GM10266 (cell line): ENCODE results near the gene SLC29A3.
"Not testable (repeated sequence)": the region's sequence is repeated elsewhere in the genome, so short reads cannot be mapped to it uniquely, and the experiment has no call there.

Experiments used
- DNase-seq: peaks from one replicate; pipeline ENCODE4 v3.0.0; 2012; ENCODE audit errors: extremely low spot score
- TF ChIP-seq, protein P1 (sequence below): IDR thresholded peaks from 2 replicates; pipeline ENCODE4 v1.5.1; 2012; ENCODE audit warnings: mild to moderate bottlenecking, low read depth; ENCODE audit not compliant: control insufficient read depth, insufficient read depth; ENCODE audit errors: missing control alignments

Gene SLC29A3

DNA sequence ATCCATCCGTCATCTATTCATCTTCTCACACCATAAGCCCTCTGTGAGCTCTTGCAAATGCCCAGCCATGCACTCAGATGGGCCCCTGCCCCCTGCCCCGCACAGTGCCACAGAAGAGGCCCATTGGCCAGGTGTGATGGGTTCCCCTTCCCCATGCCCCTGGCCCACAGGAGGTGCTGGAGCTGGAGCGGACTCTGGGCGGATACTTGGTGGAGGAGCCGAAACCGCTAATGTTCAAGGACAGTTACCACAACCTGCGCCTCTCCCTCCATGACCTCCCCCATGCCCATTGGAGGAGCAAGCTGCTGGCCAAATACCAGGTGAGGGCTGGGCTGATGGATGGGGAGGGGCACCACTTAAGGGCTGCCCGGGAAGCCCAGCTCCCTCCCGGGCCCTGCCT is 23.4 kb upstream of the SLC29A3 start:
- TF ChIP-seq, protein P1, sequence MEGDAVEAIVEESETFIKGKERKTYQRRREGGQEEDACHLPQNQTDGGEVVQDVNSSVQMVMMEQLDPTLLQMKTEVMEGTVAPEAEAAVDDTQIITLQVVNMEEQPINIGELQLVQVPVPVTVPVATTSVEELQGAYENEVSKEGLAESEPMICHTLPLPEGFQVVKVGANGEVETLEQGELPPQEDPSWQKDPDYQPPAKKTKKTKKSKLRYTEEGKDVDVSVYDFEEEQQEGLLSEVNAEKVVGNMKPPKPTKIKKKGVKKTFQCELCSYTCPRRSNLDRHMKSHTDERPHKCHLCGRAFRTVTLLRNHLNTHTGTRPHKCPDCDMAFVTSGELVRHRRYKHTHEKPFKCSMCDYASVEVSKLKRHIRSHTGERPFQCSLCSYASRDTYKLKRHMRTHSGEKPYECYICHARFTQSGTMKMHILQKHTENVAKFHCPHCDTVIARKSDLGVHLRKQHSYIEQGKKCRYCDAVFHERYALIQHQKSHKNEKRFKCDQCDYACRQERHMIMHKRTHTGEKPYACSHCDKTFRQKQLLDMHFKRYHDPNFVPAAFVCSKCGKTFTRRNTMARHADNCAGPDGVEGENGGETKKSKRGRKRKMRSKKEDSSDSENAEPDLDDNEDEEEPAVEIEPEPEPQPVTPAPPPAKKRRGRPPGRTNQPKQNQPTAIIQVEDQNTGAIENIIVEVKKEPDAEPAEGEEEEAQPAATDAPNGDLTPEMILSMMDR: no peak
- no peak for DNase-seq

DNA sequence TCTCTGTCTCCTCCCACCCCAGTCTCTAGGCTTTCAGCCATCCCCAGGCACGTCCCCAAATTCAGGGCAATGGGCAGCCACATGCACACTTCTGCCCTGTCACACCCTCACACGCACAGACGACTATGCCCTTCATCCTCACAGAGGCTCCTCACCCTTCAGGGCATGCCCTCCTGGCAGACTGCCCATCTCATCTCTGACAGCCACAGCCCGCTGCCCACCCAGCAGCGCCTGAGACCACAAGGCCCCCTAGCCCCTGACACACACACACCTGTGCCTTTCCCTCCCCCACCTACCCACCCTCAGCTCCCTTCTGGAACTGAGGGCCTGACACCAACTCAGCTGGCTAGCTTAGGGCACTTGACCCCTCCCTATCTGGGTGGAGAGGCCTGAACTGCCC is 23.0 kb upstream of the SLC29A3 start:
- TF ChIP-seq, protein P1: no peak
- no peak for DNase-seq

DNA sequence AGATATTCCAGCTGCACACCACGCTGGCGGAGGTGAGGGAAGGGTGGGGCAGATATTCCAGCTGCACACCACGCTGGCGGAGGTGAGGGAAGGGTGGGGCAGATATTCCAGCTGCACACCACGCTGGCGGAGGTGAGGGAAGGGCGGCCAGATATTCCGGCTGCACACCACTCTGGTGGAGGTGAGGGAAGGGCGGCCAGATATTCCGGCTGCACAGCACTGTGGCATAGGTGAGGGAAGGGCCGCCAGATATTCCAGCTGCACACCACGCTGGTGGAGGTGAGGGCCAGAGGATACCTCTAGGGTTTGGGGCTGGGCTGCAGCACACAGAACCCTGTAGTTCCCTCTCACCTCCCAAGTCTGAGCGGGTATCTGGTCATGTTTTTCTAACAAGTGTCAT is 22.2 kb upstream of the SLC29A3 start:
- DNase-seq: not testable (repeated sequence)

DNA sequence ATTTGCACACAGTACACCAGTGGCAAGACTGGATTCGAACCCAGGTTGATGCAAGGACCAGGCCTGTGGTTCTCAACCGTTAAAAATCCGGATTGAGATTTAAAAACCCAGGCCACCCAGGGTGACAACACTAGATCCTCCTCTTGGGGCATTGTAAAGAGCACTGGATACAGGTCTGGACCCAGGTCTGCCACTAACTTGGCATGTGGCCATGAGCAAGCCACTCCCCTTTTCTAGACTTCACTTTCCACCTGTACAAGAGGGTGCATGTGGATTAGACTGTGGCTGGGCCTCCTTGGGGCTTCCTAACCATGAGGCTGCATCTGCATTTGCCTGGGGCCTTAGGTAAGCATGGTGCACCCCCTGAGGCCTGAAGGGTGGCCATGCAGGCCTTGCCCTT is 21.7 kb upstream of the SLC29A3 start:
- TF ChIP-seq, protein P1: no peak
- DNase-seq: no peak

DNA sequence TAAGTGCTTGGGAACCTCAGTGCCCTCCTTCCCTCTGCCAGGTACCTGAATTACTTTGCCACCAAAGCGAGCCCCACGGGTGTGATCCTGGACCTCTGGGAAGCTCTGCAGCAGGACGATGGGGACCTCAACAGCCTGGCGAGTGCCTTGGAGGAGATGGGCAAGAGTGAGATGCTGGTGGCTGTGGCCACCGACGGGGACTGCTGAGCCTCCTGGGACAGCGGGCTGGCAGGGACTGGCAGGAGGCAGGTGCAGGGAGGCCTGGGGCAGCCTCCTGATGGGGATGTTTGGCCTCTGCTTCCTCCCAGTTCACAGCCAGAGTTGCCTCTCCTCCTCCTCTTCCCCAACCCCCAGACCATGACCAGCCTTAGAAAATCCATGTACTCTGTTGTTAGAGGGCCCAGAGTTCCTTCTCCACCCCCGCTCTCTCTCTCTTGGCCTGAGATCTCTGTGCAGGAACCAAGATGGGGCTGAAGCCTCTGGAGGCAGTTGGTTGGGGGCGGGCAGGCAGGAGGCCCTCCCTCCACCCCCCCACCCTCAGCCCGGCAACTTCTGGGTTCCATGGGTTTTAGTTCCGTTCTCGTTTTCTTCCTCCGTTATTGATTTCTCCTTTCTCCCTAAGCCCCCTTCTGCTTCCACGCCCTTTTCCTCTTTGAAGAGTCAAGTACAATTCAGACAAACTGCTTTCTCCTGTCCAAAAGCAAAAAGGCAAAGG is 19.8 kb upstream of the SLC29A3 start:
- TF ChIP-seq, protein P1: no peak
- DNase-seq: no peak

DNA sequence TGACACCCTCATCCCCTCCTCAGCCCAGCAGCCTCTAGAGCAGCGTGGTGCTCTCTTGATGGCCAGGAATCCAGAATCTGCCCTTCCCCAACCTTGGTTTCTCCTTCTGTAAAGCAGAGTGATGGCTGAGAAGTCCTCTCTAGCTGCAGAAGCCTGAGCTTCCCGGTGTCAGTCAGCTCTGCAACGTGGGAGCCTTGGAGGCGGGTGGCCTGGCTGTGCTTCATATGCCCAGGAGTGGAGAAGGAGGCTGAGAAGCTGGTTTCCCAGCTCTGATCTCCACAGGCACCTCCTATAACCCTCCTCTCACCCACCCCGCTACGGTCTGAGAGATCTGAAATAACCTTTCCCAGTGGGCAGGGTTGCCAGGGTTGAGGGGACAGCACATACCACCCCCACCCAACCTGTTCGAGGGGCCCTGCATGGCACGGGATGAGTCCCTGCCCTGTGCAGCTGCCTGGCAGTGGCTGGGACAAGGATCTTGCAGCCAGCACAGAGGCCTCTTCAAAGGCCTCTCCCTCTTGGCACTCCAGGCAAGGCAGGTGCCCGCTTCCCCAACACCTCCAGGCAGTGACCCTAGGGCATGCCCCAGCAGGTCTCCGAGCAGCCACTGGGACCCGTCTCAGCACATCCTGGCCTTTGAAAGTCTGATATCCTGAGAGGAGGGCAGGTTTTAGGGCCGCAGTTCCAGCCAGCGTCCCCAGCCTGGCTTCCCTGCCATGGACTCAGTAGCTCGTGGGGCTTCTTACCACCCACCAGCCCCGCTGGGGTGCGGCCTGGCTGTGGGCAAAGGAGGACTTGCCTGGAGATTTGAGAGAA is 18.3 kb upstream of the SLC29A3 start:
- no peak for DNase-seq
- TF ChIP-seq, protein P1: no peak

DNA sequence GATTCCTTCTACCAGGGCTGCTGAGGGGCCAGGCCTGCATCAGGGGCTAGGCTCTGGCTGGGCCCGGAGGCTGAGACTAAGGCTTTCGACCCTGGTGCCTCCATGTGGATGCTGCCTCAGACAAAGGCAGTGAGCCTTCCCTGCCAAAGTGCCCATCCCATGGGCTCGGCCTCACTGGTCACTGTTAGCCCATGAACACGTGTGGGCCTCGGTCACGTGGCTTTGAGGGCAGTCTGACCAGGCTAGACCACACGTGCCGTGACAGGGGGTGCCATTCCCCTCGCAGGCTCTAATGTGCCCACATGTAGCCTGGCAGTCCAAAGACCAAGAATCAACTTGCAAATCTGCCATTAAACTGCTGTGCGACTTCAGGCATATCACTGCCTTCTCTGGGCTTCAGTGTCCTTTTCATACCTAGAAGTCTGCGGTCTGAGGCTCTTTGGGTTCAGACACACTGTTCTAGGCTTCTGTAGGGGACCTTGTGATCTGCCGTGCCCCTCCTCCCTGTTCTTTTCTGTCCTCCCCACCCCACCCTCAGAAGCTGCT is 17.6 kb upstream of the SLC29A3 start:
- TF ChIP-seq, protein P1: no peak
- no peak for DNase-seq
